HG03378 (cell line): Measurements from ENCODE around the gene AFF3.

ENCODE experiments used
- ATAC-seq: cut with Tn5 transposase; IDR thresholded peaks from one replicate; pipeline ENCODE4 v1.9.1; 2021; ENCODE audit warnings: mild to moderate bottlenecking, moderate library complexity; ENCODE audit not compliant: unreplicated experiment

The AFF3 gene

DNA sequence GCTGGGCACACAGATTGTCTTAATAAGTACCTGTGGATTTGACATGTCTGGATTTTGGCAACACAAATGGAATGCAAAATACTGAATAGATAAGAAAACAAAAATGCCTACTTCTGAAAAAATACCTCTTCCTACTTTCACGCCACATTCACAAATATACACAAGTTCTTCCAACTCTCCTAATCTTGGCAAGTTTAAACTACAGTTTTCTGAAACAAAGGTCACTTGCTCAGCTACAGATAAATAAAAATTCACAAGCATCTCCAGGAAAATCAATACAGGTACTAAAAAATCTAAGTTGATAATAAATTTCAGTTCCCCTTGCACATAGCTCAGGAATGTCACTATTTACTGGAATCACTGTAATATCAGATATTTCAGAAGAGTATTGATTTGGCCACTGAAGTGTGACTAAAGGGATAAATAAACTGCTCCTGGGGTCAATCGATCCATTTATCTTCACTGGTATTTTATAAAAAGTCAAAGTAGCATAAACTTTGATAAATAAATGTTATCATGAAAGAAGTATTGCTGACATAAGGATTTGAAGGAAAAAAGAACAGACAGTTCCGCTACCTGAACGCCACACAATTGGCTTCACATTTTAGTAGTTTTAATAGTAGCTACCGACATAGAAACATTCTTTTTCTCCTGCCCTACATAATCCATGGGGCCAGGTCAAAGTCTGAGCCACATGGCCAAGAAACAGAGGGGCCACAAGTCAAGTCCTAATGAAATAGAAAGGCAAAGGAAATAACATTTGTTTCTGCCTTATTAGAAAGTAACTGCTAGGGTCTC lies 243.1 kb downstream of the AFF3 start:
- no peak for ATAC-seq

- no peak for ATAC-seq
These were observed 243.9 kb downstream of the AFF3 start for GRCh38 chr2:99898336-99899048.

GRCh38 chr2:99891428-99891780 lies 251.0 kb downstream of the AFF3 start:
- no peak for ATAC-seq

DNA sequence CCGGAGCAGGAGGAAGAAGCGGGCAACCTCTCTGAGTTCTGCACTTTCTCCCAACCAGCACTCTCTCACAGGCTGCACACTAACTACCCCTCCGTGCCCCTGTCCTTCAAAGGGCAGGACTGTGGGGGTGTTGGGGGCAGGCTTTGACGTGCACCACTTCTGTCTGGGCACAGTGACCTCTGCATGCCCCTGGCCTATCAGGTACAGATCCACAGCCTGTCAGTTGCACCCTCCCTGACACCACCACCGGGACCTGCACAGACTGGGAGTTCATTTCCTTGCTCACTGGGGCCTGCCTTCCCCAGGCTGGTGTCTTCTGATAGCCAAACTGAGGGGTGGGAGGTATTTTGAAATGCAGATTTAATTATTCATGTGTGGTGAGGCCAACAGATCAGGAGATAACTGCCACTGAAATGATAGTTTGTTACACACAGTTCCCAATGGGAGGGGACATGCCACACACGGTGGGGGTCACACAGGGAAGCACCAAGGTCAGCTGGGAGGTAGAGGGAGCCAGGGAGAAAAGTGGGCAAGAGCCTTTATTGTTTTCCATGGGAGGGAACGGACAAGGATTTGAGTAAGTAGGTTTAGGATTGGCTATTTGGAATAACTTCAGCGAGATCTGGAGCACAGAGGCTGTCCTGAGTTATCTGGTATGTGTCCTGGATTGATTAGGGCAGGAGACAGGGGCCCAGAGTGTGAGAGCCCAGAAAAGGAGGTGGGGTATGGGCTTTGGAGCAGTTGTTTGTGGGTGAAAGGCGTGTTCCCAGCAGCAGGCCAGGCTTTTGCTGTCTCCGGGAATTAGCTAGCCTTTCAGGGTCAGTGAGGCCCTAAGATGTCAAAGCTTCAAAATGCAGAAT lies 251.6 kb downstream of the AFF3 start:
- no peak for ATAC-seq

DNA sequence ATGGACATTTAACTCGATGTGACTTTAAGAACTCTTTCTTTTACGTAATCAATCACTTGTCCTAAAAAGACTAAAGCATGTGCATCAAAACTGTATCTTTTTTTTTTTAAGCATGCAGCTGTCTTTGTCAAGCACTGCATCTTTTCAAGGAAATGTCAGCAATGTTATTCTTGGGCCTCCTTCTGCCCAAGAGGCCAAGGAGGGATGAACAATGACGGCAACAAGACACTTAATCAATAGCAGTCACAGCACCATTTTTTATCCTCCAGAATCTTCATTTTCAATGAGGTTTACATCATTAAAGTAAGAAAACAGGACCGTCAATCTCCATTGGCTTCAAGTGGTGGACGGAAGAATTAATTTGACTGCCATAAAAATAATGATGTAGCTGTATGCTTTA lies 253.8 kb downstream of the AFF3 start:
- ATAC-seq = no peak

DNA sequence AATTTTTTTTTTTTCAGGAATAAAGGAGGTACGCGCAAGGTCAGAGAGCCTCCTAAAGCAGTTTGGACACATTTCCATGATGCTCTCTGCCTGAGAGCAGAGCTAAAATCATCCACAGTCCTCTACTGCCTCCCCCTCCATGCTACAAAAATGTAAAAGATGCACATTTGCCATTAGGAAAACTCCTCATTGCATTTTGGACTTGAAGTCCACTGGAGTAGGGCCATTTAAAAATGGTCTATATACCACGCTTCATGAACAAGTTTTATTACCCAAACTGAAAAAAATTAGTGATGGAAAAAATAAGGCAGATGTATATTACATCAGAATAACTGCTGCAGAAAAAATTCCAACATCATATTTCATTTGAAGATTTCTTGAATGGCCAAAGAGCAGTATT lies 256.0 kb downstream of the AFF3 start:
- ATAC-seq = no peak

GRCh38 chr2:99883358-99883757 lies 259.0 kb downstream of the AFF3 start:
- ATAC-seq = no peak

DNA sequence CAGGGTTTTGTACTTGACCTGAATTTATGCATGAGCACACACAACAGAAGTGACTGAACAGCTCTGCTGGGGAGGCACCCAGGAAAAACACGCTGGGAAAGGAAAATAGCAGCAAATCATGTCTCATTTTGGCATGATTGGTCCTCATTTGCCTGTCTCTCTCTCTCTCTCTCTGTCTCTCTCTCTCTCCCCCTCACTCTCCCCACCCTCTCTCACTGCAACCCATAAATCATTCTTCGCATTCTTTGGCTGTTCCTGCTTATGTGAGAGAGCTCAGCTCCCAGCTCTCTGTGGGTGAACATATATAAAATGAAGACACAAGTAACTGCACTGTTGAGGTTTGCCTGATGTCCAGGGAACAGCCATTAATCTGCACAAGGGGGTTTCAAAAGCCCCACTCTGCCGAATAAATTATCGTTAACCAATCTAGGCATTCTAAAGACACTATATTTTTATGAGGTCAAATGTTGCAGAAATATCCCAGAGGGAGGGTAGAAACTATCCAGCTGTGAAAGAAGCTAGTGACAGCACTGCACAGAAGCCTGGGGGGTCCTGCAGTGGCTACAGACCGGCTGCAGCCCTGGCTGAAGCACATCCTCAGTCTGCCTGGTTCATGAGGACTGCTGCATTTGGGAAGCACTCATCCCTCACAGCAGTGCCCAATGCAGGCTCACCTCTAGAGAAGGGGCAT lies 260.3 kb downstream of the AFF3 start:
- ATAC-seq = no peak

GRCh38 chr2:99880964-99881294 lies 261.5 kb downstream of the AFF3 start:
- ATAC-seq = no peak

GRCh38 chr2:99880148-99880963 lies 262.0 kb downstream of the AFF3 start:
- no peak for ATAC-seq

DNA sequence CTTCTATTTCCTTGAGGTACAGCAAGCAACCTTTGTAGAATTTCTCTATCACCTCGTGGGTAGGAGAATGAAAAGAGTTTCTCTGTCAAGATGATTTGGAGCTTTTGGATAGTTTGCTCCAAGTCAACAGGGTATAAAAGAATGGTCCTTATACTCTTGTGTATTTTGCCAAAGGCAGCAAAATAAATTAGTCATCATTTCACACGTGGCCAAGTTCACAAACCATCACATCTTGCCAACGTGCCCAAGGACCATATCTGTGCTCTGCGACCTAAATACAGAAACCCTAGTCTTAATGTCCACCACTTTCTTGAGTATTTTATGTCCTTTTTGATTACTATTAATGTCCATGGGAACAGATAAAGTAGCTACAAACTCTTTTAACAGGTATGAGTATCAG lies 262.9 kb downstream of the AFF3 start:
- ATAC-seq = no peak

- ATAC-seq = no peak
These were observed 263.6 kb downstream of the AFF3 start for GRCh38 chr2:99878581-99879350.

GRCh38 chr2:99877963-99878362 lies 264.4 kb downstream of the AFF3 start:
- ATAC-seq = no peak

- ATAC-seq = no peak
These were observed 265.4 kb downstream of the AFF3 start for GRCh38 chr2:99876956-99877355.

GRCh38 chr2:99875627-99876201 lies 266.7 kb downstream of the AFF3 start:
- ATAC-seq = no peak

- ATAC-seq = no peak
These were observed 274.1 kb downstream of the AFF3 start for GRCh38 chr2:99868260-99868659.

- ATAC-seq = no peak
These were observed 274.6 kb downstream of the AFF3 start for GRCh38 chr2:99867770-99868169.

- ATAC-seq = no peak
These were observed 276.3 kb downstream of the AFF3 start for GRCh38 chr2:99865818-99866676.
